ENCODE data around the gene HARS1.
A peak's percentile ranks its signal among the peaks of the same experiment; 100 is the strongest.
"Not testable (repeated sequence)": the region's sequence is repeated elsewhere in the genome, so short reads cannot be mapped to it uniquely, and the experiment has no call there.

HARS1 gene

GRCh38 chr5:140690941-140691924, at the start of gene HARS1, which contains the start of gene HARS2:
TSS of gene HARS1 (minus strand) at chr5:140691370. CDS start at chr5:140691304, 66 bp downstream.
TSS of gene HARS2 (plus strand) at chr5:140691455. CDS start at chr5:140691649, 194 bp downstream.
- peak; percentile 73 to 77 for DNase-seq

GRCh38 chr5:140737486-140737885, 46.3 kb upstream of the HARS1 start:
- DNase-seq = no peak

GRCh38 chr5:140734354-140734753, 43.2 kb upstream of the HARS1 start:
- no peak for DNase-seq

GRCh38 chr5:140733098-140733497, 41.9 kb upstream of the HARS1 start:
- DNase-seq = no peak

GRCh38 chr5:140725799-140726471, 34.8 kb upstream of the HARS1 start:
- DNase-seq = peak; percentile 75 to 81

- DNase-seq = not testable (repeated sequence)
These were observed 30.2 kb upstream of the HARS1 start for GRCh38 chr5:140721395-140721794.

GRCh38 chr5:140720738-140721137, 29.6 kb upstream of the HARS1 start:
- not testable (repeated sequence) for DNase-seq

GRCh38 chr5:140718266-140718592, 27.1 kb upstream of the HARS1 start:
- DNase-seq = no peak

- DNase-seq = not testable (repeated sequence)
These were observed 25.1 kb upstream of the HARS1 start for GRCh38 chr5:140716238-140716637.

- no peak for DNase-seq
These were observed 22.5 kb upstream of the HARS1 start for GRCh38 chr5:140713562-140714094.

GRCh38 chr5:140711794-140712193, 20.6 kb upstream of the HARS1 start:
- DNase-seq = no peak

GRCh38 chr5:140710899-140711552, 19.9 kb upstream of the HARS1 start:
- peak; percentile 83 to 89 for DNase-seq

GRCh38 chr5:140708787-140709186, 17.6 kb upstream of the HARS1 start:
- not testable (repeated sequence) for DNase-seq

- DNase-seq = no peak
These were observed 16.6 kb upstream of the HARS1 start for GRCh38 chr5:140707812-140708211.

- peak; percentile 80 to 83 for DNase-seq
These were observed 9.3 kb upstream of the HARS1 start, which contains the start of gene ZMAT2 for GRCh38 chr5:140700177-140701144. TSS of gene ZMAT2 (plus strand) at chr5:140700447. CDS start at chr5:140700461, 14 bp downstream.

- DNase-seq = no peak
These were observed 5.8 kb upstream of the HARS1 start for GRCh38 chr5:140696891-140697492.

GRCh38 chr5:140694276-140694675, 3.1 kb upstream of the HARS1 start:
- DNase-seq = no peak

- no peak for DNase-seq
These were observed 716 bp downstream of the HARS1 start for GRCh38 chr5:140690376-140690932.

- no peak for DNase-seq
These were observed 12.2 kb downstream of the HARS1 start for GRCh38 chr5:140678993-140679392.

GRCh38 chr5:140677947-140678346, 13.2 kb downstream of the HARS1 start:
- no peak for DNase-seq

- DNase-seq = no peak
These were observed 16.5 kb downstream of the HARS1 start for GRCh38 chr5:140674629-140675028.

Measured in stimulated activated CD4-positive, alpha-beta T cell treated with anti-CD3 and anti-CD28 coated beads, Interleukin-2, amount 100 ng/mL, for 48 hours (primary cell).